RWPE2 (cell line): ENCODE results near the gene MCCC2.
A peak's percentile ranks its signal among the peaks of the same experiment; 100 is the strongest.
"Not testable (repeated sequence)": the region's sequence is repeated elsewhere in the genome, so short reads cannot be mapped to it uniquely, and the experiment has no call there.

Experiments used
- ATAC-seq: fragments of 200-7000 bp; cut with Tn5 transposase; 3 replicates; pipeline ENCODE4 v1.9.1; 2021; ENCODE audit warnings: low read depth
- DNase-seq: peaks from one replicate; pipeline ENCODE4 v3.0.0-alpha.2; 2020; ENCODE audit warnings: low spot score
- H3K27ac ChIP-seq: fragments of 450-650 bp; 2 replicates; pipeline ENCODE4 v1.5.1; 2017; ENCODE audit warnings: mild to moderate bottlenecking; ENCODE audit not compliant: poor library complexity, severe bottlenecking
- H3K27me3 ChIP-seq: fragments of 250-450 bp; sonication (Bioruptor Pico); 2 replicates; pipeline ENCODE4 v1.5.1; 2021; ENCODE audit warnings: mild to moderate bottlenecking, moderate library complexity; ENCODE audit not compliant: insufficient read depth, poor library complexity, severe bottlenecking
- H3K36me3 ChIP-seq: fragments of 250-450 bp; sonication (Bioruptor Pico); 2 replicates; pipeline ENCODE4 v1.5.1; 2020; ENCODE audit warnings: low read depth, mild to moderate bottlenecking, moderate library complexity
- H3K4me1 ChIP-seq: fragments of 250-450 bp; sonication (Bioruptor Pico); 2 replicates; pipeline ENCODE4 v1.5.1; 2021; ENCODE audit warnings: mild to moderate bottlenecking, moderate library complexity; ENCODE audit not compliant: insufficient read depth, poor library complexity, severe bottlenecking
- H3K4me3 ChIP-seq: fragments of 250-450 bp; sonication (Bioruptor Pico); 2 replicates; pipeline ENCODE4 v1.5.1; 2021; ENCODE audit warnings: mild to moderate bottlenecking, moderate library complexity; ENCODE audit not compliant: severe bottlenecking
- H3K9me3 ChIP-seq: fragments of 250-450 bp; sonication (Bioruptor Pico); 2 replicates; pipeline ENCODE4 v1.5.1; 2021; ENCODE audit warnings: mild to moderate bottlenecking, moderate library complexity; ENCODE audit not compliant: severe bottlenecking
- CTCF ChIP-seq: fragments of 450-650 bp; IDR thresholded peaks from one replicate; pipeline ENCODE4 v1.5.1; 2017; ENCODE audit warnings: mild to moderate bottlenecking, moderate library complexity; ENCODE audit not compliant: poor library complexity, severe bottlenecking

Gene MCCC2

DNA sequence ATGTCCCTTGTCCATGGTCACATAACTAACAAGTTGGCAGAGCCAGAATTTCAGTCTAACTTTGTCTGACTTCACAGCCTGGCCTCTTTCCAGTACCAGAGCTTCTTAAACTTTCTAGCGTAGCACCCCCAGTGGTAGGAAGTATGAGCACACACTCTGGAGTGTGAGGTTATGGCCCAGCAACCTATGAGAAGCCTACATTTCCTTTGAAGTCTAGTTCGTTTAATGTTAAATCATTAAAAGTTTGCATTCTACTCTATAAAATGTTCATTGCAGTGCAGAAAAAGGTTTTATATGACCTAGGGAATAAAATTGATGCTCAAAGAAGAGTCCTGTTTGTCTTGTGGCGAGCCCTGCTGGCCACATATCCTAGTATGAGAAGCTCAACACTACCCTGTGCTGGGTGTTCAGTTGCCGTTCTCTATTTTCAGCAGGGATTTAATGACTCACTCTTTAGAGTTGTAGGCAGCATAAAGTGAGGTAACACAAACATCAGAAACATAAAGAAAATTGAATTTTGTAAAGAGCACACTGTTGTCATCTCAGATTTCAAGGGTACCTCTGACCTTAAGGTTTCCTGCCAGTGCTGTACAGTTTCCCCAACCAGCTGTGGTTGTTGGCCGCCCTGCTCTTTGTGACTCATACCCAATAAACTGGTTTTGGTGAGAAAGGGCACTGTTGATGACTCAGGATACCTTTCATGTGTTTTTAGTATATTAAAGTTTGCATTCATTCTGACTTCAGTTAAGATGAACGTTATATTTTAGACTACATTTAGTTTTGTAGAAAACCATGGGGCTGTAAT lies 14.3 kb downstream of the MCCC2 start:
- Histone ChIP-seq H3K27ac (peak overlapping the region; percentile 58), H3K4me1 (peaks cover 21% of the 10 kb centered on the region), H3K36me3 (peaks cover 44% of the 10 kb centered on the region), H3K9me3 (no peaks in the 10 kb centered on the region), H3K27me3 (no peaks in the 10 kb centered on the region), H3K4me3 (no peak overlapping the region)
- ATAC-seq (peak; percentile 96), DNase-seq (peak; percentile 89)
- peak; percentile 92 for TF ChIP-seq CTCF

DNA sequence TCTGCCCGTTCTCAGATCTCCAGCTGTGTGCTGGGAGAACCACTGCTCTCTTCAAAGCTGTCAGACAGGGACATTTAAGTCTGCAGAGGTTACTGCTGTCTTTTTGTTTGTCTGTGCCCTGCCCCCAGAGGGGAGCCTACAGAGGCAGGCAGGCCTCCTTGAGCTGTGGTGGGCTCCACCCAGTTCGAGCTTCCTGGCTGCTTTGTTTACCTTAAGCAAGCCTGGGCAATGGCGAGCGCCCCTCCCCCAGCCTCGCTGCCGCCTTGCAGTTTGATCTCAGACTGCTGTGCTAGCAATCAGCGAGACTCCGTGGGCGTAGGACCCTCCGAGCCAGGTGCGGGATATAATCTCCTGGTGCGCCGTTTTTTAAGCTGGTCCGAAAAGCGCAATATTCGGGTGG lies 22.8 kb downstream of the MCCC2 start:
- H3K4me3 ChIP-seq, ATAC-seq, DNase-seq: not testable (repeated sequence)

GRCh38 chr5:71615809-71616208 lies 28.7 kb downstream of the MCCC2 start:
- Histone ChIP-seq H3K9me3 (no peaks in the 10 kb centered on the region), H3K4me1 (no peaks in the 10 kb centered on the region), H3K27ac (no peak overlapping the region), H3K27me3 (no peaks in the 10 kb centered on the region), H3K4me3 (no peak overlapping the region), H3K36me3 (peaks cover 11% of the 10 kb centered on the region)
- no peak for TF ChIP-seq CTCF
- DNase-seq (no peak), ATAC-seq (no peak)

More for the DNA sequence above, 22.8 kb downstream of the MCCC2 start:
- not testable (repeated sequence) for H3K27ac ChIP-seq, H3K27me3 ChIP-seq, H3K4me1 ChIP-seq, H3K9me3 ChIP-seq
- peaks cover 14% of the 10 kb centered on the region for H3K36me3 ChIP-seq

- no peak overlapping the region for H3K27ac ChIP-seq
- H3K4me3 ChIP-seq = no peak overlapping the region
- H3K27me3 ChIP-seq = no peaks in the 10 kb centered on the region
- DNase-seq = no peak
- no peaks in the 10 kb centered on the region for H3K9me3 ChIP-seq
- H3K4me1 ChIP-seq = no peaks in the 10 kb centered on the region
- no peak for TF ChIP-seq CTCF
- no peaks in the 10 kb centered on the region for H3K36me3 ChIP-seq
- ATAC-seq = no peak
Observed at GRCh38 chr5:71620630-71621029, 33.5 kb downstream of the MCCC2 start.

- Histone ChIP-seq H3K9me3 (no peaks in the 10 kb centered on the region), H3K4me3 (no peak overlapping the region), H3K36me3 (no peaks in the 10 kb centered on the region), H3K27me3 (no peaks in the 10 kb centered on the region), H3K27ac (no peak overlapping the region), H3K4me1 (no peaks in the 10 kb centered on the region)
- no peak for TF ChIP-seq CTCF
- no peak for DNase-seq
- ATAC-seq = no peak
Observed at GRCh38 chr5:71621268-71621667, 34.1 kb downstream of the MCCC2 start.
